H9 (cell line): ENCODE measurements around the gene SRGAP3. TPM values are rescaled to one million over a fixed set of nuclear protein-coding genes. Genes with fewer than 3 reads are reported as not detected.

Source experiments
- DNase-seq: peaks from one replicate; pipeline ENCODE4 v3.0.0-alpha.2; 2017
- H2AFZ ChIP-seq: one replicate; pipeline ENCODE4 v1.6.1; 2013; ENCODE audit warnings: mild to moderate bottlenecking, low read length, control low read depth, moderate library complexity
- H2AK5ac ChIP-seq: 2 replicates; pipeline ENCODE4 v1.6.1; 2013; ENCODE audit warnings: low read length, control low read depth, mixed read lengths; ENCODE audit not compliant: insufficient read length
- H2BK120ac ChIP-seq: one replicate; pipeline ENCODE4 v1.6.1; 2013; ENCODE audit warnings: low read depth, mild to moderate bottlenecking, low read length, control low read depth, inconsistent platforms; ENCODE audit not compliant: poor library complexity, severe bottlenecking
- H2BK12ac ChIP-seq: 2 replicates; pipeline ENCODE4 v1.6.1; 2013; ENCODE audit warnings: low read length, control low read depth, mixed read lengths, low read depth; ENCODE audit not compliant: insufficient read length
- H2BK15ac ChIP-seq: 2 replicates; pipeline ENCODE4 v1.6.1; 2013; ENCODE audit warnings: low read depth, low read length, control low read depth
- H2BK20ac ChIP-seq: one replicate; pipeline ENCODE4 v1.6.1; 2013; ENCODE audit warnings: low read depth, mild to moderate bottlenecking, low read length, control low read depth, inconsistent platforms; ENCODE audit not compliant: poor library complexity, severe bottlenecking
- H2BK5ac ChIP-seq: 2 replicates; pipeline ENCODE4 v1.6.1; 2013; ENCODE audit warnings: low read length, control low read depth, mixed read lengths; ENCODE audit not compliant: insufficient read length
- H3K14ac ChIP-seq: 2 replicates; pipeline ENCODE4 v1.6.1; 2013; ENCODE audit warnings: low read length, control low read depth; ENCODE audit not compliant: insufficient read depth
- H3K18ac ChIP-seq: 2 replicates; pipeline ENCODE4 v1.6.1; 2013; ENCODE audit warnings: low read depth, mild to moderate bottlenecking, mixed read lengths, low read length, control low read depth; ENCODE audit not compliant: insufficient read length
- H3K23ac ChIP-seq: 2 replicates; pipeline ENCODE4 v1.6.1; 2013; ENCODE audit warnings: low read length, control low read depth, mixed read lengths, low read depth; ENCODE audit not compliant: insufficient read length
- H3K23me2 ChIP-seq: 2 replicates; pipeline ENCODE4 v1.6.1; 2013; ENCODE audit warnings: low read depth, mild to moderate bottlenecking, mixed read lengths, low read length, control low read depth; ENCODE audit not compliant: insufficient read length, poor library complexity, severe bottlenecking
- H3K27ac ChIP-seq: 2 replicates; pipeline ENCODE4 v1.5.1; 2013; ENCODE audit warnings: low read length, control low read depth, mixed read lengths, low read depth; ENCODE audit not compliant: insufficient read length
- H3K27me3 ChIP-seq: 2 replicates; pipeline ENCODE4 v1.6.1; 2013; ENCODE audit warnings: low read length, control low read depth, inconsistent platforms; ENCODE audit not compliant: insufficient read depth
- H3K4ac ChIP-seq: 2 replicates; pipeline ENCODE4 v1.6.1; 2013; ENCODE audit warnings: low read depth, mild to moderate bottlenecking, control low read depth, inconsistent platforms, low read length, moderate library complexity
- H3K4me1 ChIP-seq: 2 replicates; pipeline ENCODE4 v1.6.1; 2013; ENCODE audit warnings: low read length, control low read depth, inconsistent platforms; ENCODE audit not compliant: insufficient read depth
- H3K4me2 ChIP-seq: 2 replicates; pipeline ENCODE4 v1.6.1; 2013; ENCODE audit warnings: low read length, control low read depth, mixed read lengths; ENCODE audit not compliant: insufficient read length, insufficient read depth
- H3K56ac ChIP-seq: 2 replicates; pipeline ENCODE4 v1.6.1; 2013; ENCODE audit warnings: low read depth, mild to moderate bottlenecking, mixed read lengths, low read length, control low read depth; ENCODE audit not compliant: insufficient read length
- H3K79me1 ChIP-seq: 2 replicates; pipeline ENCODE4 v1.6.1; 2013; ENCODE audit warnings: low read depth, mild to moderate bottlenecking, moderate library complexity, low read length, control low read depth, inconsistent platforms; ENCODE audit not compliant: insufficient read depth, poor library complexity, severe bottlenecking
- H3K79me2 ChIP-seq: 2 replicates; pipeline ENCODE4 v1.6.1; 2013; ENCODE audit warnings: low read length, control low read depth, inconsistent platforms; ENCODE audit not compliant: insufficient read depth
- H3K9ac ChIP-seq: 2 replicates; pipeline ENCODE4 v1.6.1; 2013; ENCODE audit warnings: low read length, control low read depth, mixed read lengths; ENCODE audit not compliant: insufficient read length; ENCODE audit errors: extremely low read depth
- H3K9me3 ChIP-seq: one replicate; pipeline ENCODE4 v1.6.1; 2013; ENCODE audit warnings: low read depth, low read length, inconsistent platforms; ENCODE audit not compliant: control insufficient read depth
- H3T11ph ChIP-seq: one replicate; pipeline ENCODE4 v1.6.1; 2013; ENCODE audit warnings: mild to moderate bottlenecking, low read length, control low read depth, inconsistent platforms
- H4K20me1 ChIP-seq: one replicate; pipeline ENCODE4 v1.6.1; 2013; ENCODE audit not compliant: control insufficient read depth, insufficient read length, insufficient read depth
- H4K5ac ChIP-seq: 2 replicates; pipeline ENCODE4 v1.6.1; 2013; ENCODE audit warnings: low read depth, mild to moderate bottlenecking, mixed read lengths, low read length, control low read depth; ENCODE audit not compliant: insufficient read length
- H4K8ac ChIP-seq: replicated peaks from 2 replicates; pipeline ENCODE4 v1.6.1; 2013; ENCODE audit warnings: low read length, control low read depth, mixed read lengths, low read depth; ENCODE audit not compliant: insufficient read length
- H4K91ac ChIP-seq: 2 replicates; pipeline ENCODE4 v1.6.1; 2013; ENCODE audit warnings: low read depth, mild to moderate bottlenecking, moderate library complexity, mixed read lengths, low read length, control low read depth; ENCODE audit not compliant: insufficient read length
- H3K27ac Mint-ChIP-seq, 3 experiments: 2 replicates in 2 of 3; 3 replicates in 1 of 3; pipeline ENCODE4 v1.8.0; 2020 to 2021; ENCODE audit warnings: mixed read lengths in 3 of 3, mild to moderate bottlenecking in 1 of 3, moderate library complexity in 1 of 3
- H3K27me3 Mint-ChIP-seq: 2 replicates; pipeline ENCODE4 v1.8.0; 2021; ENCODE audit warnings: low read depth, mild to moderate bottlenecking, moderate library complexity, mixed read lengths
- H3K36me3 Mint-ChIP-seq, 3 experiments: 2 replicates in 2 of 3; 3 replicates in 1 of 3; pipeline ENCODE4 v1.8.0; 2020 to 2021; ENCODE audit warnings: low read depth in 3 of 3, mixed read lengths in 3 of 3; ENCODE audit not compliant: insufficient read depth in 1 of 3
- H3K4me1 Mint-ChIP-seq, 2 experiments: 2 replicates each; pipeline ENCODE4 v1.8.0; 2020; ENCODE audit warnings: mixed read lengths in 2 of 2
- H3K4me3 Mint-ChIP-seq, 2 experiments: 2 replicates in 1 of 2; 3 replicates in 1 of 2; pipeline ENCODE4 v1.8.0; 2020 to 2021; ENCODE audit warnings: mild to moderate bottlenecking in 2 of 2, mixed read lengths in 2 of 2, moderate library complexity in 1 of 2
- H3K9me3 Mint-ChIP-seq, 2 experiments: 2 replicates in 1 of 2; 3 replicates in 1 of 2; pipeline ENCODE4 v1.8.0; 2020; ENCODE audit warnings: mild to moderate bottlenecking in 2 of 2, mixed read lengths in 2 of 2, moderate library complexity in 1 of 2
- WGBS: extraction: QIAGEN DNeasy Blood & Tissue Kit; methylation state at CpG from one replicate; pipeline ENCODE4 v1.1.7; 2013; ENCODE audit warnings: missing lambda C conversion rate, low lambda C conversion rate, mixed read lengths; ENCODE audit not compliant: insufficient read length; ENCODE audit errors: extremely low coverage; 5-methylcytosine and 5-hydroxymethylcytosine counted together
- total RNA-seq: library from RNA; stranded (reverse); gene quantifications from 2 replicates; pipeline ENCODE4 v1.2.1, GENCODE V29; 2021
- TF ChIP-seq, protein P1 (sequence below): fragments of 200-600 bp; sonication (generic); conservative IDR thresholded peaks from 3 replicates; pipeline ENCODE4 v1.8.0; 2021; ENCODE audit warnings: antibody characterized with exemption, mild to moderate bottlenecking

SRGAP3 gene
- total RNA-seq, 1 experiment from 2014 or later = 3.4 TPM

DNA sequence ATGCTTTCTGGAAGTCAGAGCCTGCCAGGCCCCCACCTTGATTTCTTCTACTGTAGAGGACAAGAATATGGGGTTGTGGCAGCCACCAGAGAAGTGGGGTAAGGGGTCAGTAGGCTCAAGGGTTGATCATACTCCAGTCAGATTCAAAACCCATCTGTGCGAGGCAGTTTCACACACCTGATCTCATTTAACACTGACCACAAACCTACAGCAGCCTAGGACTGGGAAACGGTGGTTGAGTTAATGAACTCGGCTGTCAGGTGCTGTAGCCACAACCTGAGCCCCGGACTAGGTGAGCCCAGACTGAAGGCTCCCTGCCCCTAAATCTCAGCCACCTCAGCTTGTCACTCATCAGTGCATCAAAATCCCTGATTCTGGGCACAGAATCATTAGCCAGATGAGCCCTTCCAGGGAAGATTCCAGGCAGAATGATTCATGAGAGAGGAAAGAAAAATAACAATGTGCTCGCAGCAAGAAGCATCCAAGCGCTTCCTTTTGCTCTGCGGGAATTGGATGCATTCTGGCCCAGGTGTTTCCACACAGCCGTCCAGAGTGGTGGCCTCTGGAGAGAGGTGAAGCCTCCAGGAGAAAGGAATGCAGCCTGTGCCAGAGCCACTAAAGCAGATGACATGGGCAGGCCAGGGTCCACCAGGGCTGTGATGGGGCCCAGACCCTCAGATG, 102.1 kb downstream of the SRGAP3 start:
- no peak overlapping the region for H4K8ac ChIP-seq
- no peaks in the 10 kb centered on the region for H3K23me2 ChIP-seq
- H3K4me2 ChIP-seq = no peak overlapping the region
- H2BK15ac ChIP-seq = no peak overlapping the region
- no peak overlapping the region for H3K23ac ChIP-seq
- H3K27me3 ChIP-seq = no peaks in the 10 kb centered on the region
- H2BK5ac ChIP-seq = no peak overlapping the region
- Mint-ChIP-seq H3K27me3 (peaks cover 10% of the 10 kb centered on the region; the same call in 1 of the 2 replicates), H3K9me3 (peaks cover 23 to 32% of the 10 kb centered on the region in 2 experiments), H3K4me3 (no peak overlapping the region), H3K27ac (no peak overlapping the region), H3K4me1 (no peaks in the 10 kb centered on the region; a peak in 1 of 4 replicates), H3K36me3 (peaks cover 8 to 26% (median 14%) of the 10 kb centered on the region in 3 experiments; a peak in 6 of 7 replicates)
- H4K91ac ChIP-seq = no peak overlapping the region
- H3K9ac ChIP-seq = no peak overlapping the region
- no peak overlapping the region for H3K18ac ChIP-seq
- no peak for DNase-seq
- WGBS = no CpG with 5 or more reads among the region's 8 CpGs
- TF ChIP-seq, protein P1, sequence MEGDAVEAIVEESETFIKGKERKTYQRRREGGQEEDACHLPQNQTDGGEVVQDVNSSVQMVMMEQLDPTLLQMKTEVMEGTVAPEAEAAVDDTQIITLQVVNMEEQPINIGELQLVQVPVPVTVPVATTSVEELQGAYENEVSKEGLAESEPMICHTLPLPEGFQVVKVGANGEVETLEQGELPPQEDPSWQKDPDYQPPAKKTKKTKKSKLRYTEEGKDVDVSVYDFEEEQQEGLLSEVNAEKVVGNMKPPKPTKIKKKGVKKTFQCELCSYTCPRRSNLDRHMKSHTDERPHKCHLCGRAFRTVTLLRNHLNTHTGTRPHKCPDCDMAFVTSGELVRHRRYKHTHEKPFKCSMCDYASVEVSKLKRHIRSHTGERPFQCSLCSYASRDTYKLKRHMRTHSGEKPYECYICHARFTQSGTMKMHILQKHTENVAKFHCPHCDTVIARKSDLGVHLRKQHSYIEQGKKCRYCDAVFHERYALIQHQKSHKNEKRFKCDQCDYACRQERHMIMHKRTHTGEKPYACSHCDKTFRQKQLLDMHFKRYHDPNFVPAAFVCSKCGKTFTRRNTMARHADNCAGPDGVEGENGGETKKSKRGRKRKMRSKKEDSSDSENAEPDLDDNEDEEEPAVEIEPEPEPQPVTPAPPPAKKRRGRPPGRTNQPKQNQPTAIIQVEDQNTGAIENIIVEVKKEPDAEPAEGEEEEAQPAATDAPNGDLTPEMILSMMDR = no peak
- no peak overlapping the region for H2BK12ac ChIP-seq
- no peak overlapping the region for H3K56ac ChIP-seq
- no peak overlapping the region for H3K27ac ChIP-seq
- no peaks in the 10 kb centered on the region for H4K20me1 ChIP-seq
- no peak overlapping the region for H3K4ac ChIP-seq
- no peaks in the 10 kb centered on the region for H3K4me1 ChIP-seq
- H3K79me2 ChIP-seq = no peaks in the 10 kb centered on the region
- H3K14ac ChIP-seq = no peak overlapping the region
- H3K79me1 ChIP-seq = no peaks in the 10 kb centered on the region
- no peak overlapping the region for H2BK120ac ChIP-seq
- H2BK20ac ChIP-seq = no peak overlapping the region
- no peak overlapping the region for H2AK5ac ChIP-seq
- H3T11ph ChIP-seq = no peak overlapping the region
- H3K9me3 ChIP-seq = peaks cover 19% of the 10 kb centered on the region
- no peak overlapping the region for H2AFZ ChIP-seq
- H4K5ac ChIP-seq = no peak overlapping the region
